ENCODE measurements around the gene PA2G4. TPM values are rescaled to one million over a fixed set of nuclear protein-coding genes. Genes with fewer than 3 reads are reported as not detected.

The PA2G4 gene
- total and polyA plus RNA-seq, 10 of the 15 experiments (the other 5 are each of a cell fraction or from before 2014, with no cell fraction given): 148 to 514 (median 406) TPM

GRCh38 chr12:56154818-56155217, 50.5 kb downstream of the PA2G4 start:
- H3K9me3 ChIP-seq (replicated peaks; ENCODE audit: control insufficient read depth, insufficient read depth, low read length): no peaks in the 10 kb centered on the region
- ATAC-seq: no peak
- POLR2A ChIA-PET: interaction anchor here (0.8 to 2.2 kb wide), 5 partner anchors 11 to 66 kb away, joined by 3 to 10 read pairs (median 5); partner anchors contain the start of genes ESYT1, RNF41 and SMARCC2
- intact Hi-C loops (cut with micrococcal nuclease; ENCODE audit: unreplicated experiment): loop anchor here (5.0 kb wide), 1 partner anchor 38 kb away; the partner anchor contains the start of genes RPL41 and ZC3H10
- H4K20me1 ChIP-seq (ENCODE audit: control insufficient read depth, insufficient read depth): no peaks in the 10 kb centered on the region
- H3K4me2 ChIP-seq (ENCODE audit: control insufficient read depth, insufficient read depth): no peak overlapping the region
- H3K4me1 ChIP-seq (ENCODE audit: control insufficient read depth, insufficient read depth, low read length): peaks cover 19% of the 10 kb centered on the region
- H3K27ac ChIP-seq (ENCODE audit: control insufficient read depth, insufficient read depth): no peak overlapping the region
- SMC1A ChIA-PET (ENCODE audit: uncharacterized antibody, unreplicated experiment): interaction anchor here (1.0 kb wide), 1 partner anchor 8 kb away, joined by 3 read pairs; no protein-coding TSS in a partner anchor
- no TSS peak for BruUV-seq (replicated peaks)
- no peak for FAIRE-seq
- no peak for TF ChIP-seq E2F4 (IDR thresholded peaks at IDR 0.05; ENCODE audit: low read depth, low read length)
- no peak for TF ChIP-seq RFX5 (IDR thresholded peaks at IDR 0.05; ENCODE audit: low read depth, low read length)
- TF ChIP-seq EGR1 (IDR thresholded peaks at IDR 0.05; ENCODE audit: borderline replicate concordance in 1 of 2, low read depth in 2 of 2, low read length in 2 of 2): no peak
- no peak for TF ChIP-seq REST (IDR thresholded peaks at IDR 0.05; ENCODE audit: low read depth, low read length)
- TF ChIP-seq YY1 (IDR thresholded peaks at IDR 0.05; ENCODE audit: low read depth, low read length): no peak
- H3K4me3 ChIP-seq: no peak overlapping the region
- CTCF ChIA-PET: interaction anchor here (0.6 to 3.6 kb wide), 4 partner anchors 27 to 1580 kb away, joined by 3 to 11 read pairs (median 6); partner anchors contain the start of genes ESYT1 and ZC3H10
- peaks cover 41% of the 10 kb centered on the region for H3K79me2 ChIP-seq (ENCODE audit: control insufficient read depth, insufficient read depth, low read length)
- WGBS (ENCODE audit: insufficient coverage, insufficient replicate concordance, low lambda C conversion rate, missing lambda C conversion rate): 81% methylated on average over 5 of the region's 5 CpGs
- peaks cover 1 to 6% of the 10 kb centered on the region in 2 experiments; a peak in 3 of 4 replicates for H3K36me3 ChIP-seq (ENCODE audit: control insufficient read depth in 2 of 2, insufficient read depth in 2 of 2, low read length in 1 of 2)
- RAD21 ChIA-PET (ENCODE audit: unreplicated experiment): no interaction called here
- in situ Hi-C loops (cut with MboI): no loop called here
- H3K27me3 ChIP-seq (replicated peaks in 1 of 2; ENCODE audit: control insufficient read depth in 2 of 2, insufficient read depth in 2 of 2, low read length in 1 of 2): no peaks in the 10 kb centered on the region
- DNase-seq (ENCODE audit: low read depth, low spot score): no peak
- H2AFZ ChIP-seq (ENCODE audit: control insufficient read depth, low read depth, low read length): no peak overlapping the region
- no peak overlapping the region for H3K9ac ChIP-seq (ENCODE audit: control insufficient read depth, insufficient read depth, low read length)
